Stimulated activated CD8-positive, alpha-beta memory T cell treated with anti-CD3 and anti-CD28 coated beads, Interleukin-2, amount 100 ng/mL, for 1 hour (primary cell): Measurements from ENCODE around the gene SLC25A23.
"Not testable (repeated sequence)": the region's sequence is repeated elsewhere in the genome, so short reads cannot be mapped to it uniquely, and the experiment has no call there.

Source experiments
- DNase-seq, 2 donors: peaks; one replicate each; pipeline ENCODE4 v3.0.0-alpha.2; 2020; ENCODE audit warnings: low read depth in 2 of 2

Gene SLC25A23

GRCh38 chr19:6459262-6460098 is at the start of gene SLC25A23:
Gene SLC25A23 (minus strand): TSS chr19:6459792. CDS start chr19:6459628, 164 bp downstream.
- no peak for DNase-seq

- not testable (repeated sequence) for DNase-seq
These were observed 48.6 kb upstream of the SLC25A23 start for GRCh38 chr19:6508028-6508771.

- no peak for DNase-seq
These were observed 44.0 kb upstream of the SLC25A23 start for GRCh38 chr19:6503407-6504201.

- DNase-seq, result peak in 1 of 2 donors; percentile 11
These were observed 42.4 kb upstream of the SLC25A23 start, which contains the start of gene TUBB4A for GRCh38 chr19:6501740-6502648. Gene TUBB4A (minus strand): TSS chr19:6502309. CDS start chr19:6502212, 97 bp downstream.

- DNase-seq, result no peak
These were observed 41.5 kb upstream of the SLC25A23 start for GRCh38 chr19:6500837-6501739.

GRCh38 chr19:6499052-6499790 is 39.6 kb upstream of the SLC25A23 start:
- no peak for DNase-seq

- no peak for DNase-seq
These were observed 38.9 kb upstream of the SLC25A23 start for GRCh38 chr19:6498294-6499036.

GRCh38 chr19:6495947-6496346 is 36.4 kb upstream of the SLC25A23 start:
- no peak for DNase-seq

- no peak for DNase-seq
These were observed 34.9 kb upstream of the SLC25A23 start for GRCh38 chr19:6494438-6495036.

GRCh38 chr19:6491802-6492592 is 32.4 kb upstream of the SLC25A23 start:
- DNase-seq, result no peak

GRCh38 chr19:6490134-6490533 is 30.5 kb upstream of the SLC25A23 start:
- DNase-seq, result no peak

- no peak for DNase-seq
These were observed 29.9 kb upstream of the SLC25A23 start for GRCh38 chr19:6489278-6490061.

GRCh38 chr19:6484831-6485230 is 25.2 kb upstream of the SLC25A23 start:
- DNase-seq, result no peak

GRCh38 chr19:6484230-6484629 is 24.6 kb upstream of the SLC25A23 start:
- no peak for DNase-seq

- DNase-seq, result no peak
These were observed 23.6 kb upstream of the SLC25A23 start for GRCh38 chr19:6483235-6483634.

GRCh38 chr19:6482343-6482686 is 22.7 kb upstream of the SLC25A23 start:
- DNase-seq, result no peak
